K562 (cell line): ENCODE results near the gene NRP1. TPM values are rescaled to one million over a fixed set of nuclear protein-coding genes. Genes with fewer than 3 reads are reported as not detected.

Source experiments
- ATAC-seq: fragments of 200-7000 bp; cut with Tn5 transposase; 3 replicates; pipeline ENCODE4 v1.9.1; 2020; ENCODE audit warnings: moderate library complexity
- BruUV-seq: library from RNA; stranded (reverse); fragments of 400-500 nt; replicated peaks from 2 replicates; lab custom pipeline; 2021; lab: Mats Ljungman, UMichigan
- CTCF ChIA-PET: fragments of 300-600 bp; formaldehyde crosslinking; extraction: SDS; loops from one replicate; lab custom pipeline; 2021; ENCODE audit warnings: low intra/inter-chr PET ratio; lab: Yijun Ruan, JAX
- POLR2A ChIA-PET: fragments of 300-600, 350-650 bp; sonication (Branson Sonifier 250); formaldehyde crosslinking; extraction: SDS; loops from one replicate; lab custom pipeline; 2021; ENCODE audit warnings: antibody characterized with exemption, inconsistent platforms; lab: Yijun Ruan, JAX
- DNase-seq, 4 experiments: peaks; one replicate each; pipeline versions ENCODE4 v3.0.0 to v3.0.0-alpha.2; 2011 to 2018; ENCODE audit warnings: low spot score in 3 of 4, mixed read lengths in 3 of 4; ENCODE audit errors: extremely low read depth in 1 of 4
- FAIRE-seq: peaks from 2 replicates; lab custom pipeline; 2011; peaks lifted over from hg19 to GRCh38; lab: Jason Lieb, UNC
- H2AFZ ChIP-seq: 2 replicates; pipeline ENCODE4 v1.6.0; 2011; ENCODE audit warnings: low read depth, low read length, control low read depth, inconsistent platforms
- H3K27ac ChIP-seq: fragments of 200-600 bp; 3 replicates; pipeline ENCODE4 v1.8.0; 2011; ENCODE audit warnings: low read depth, mild to moderate bottlenecking, control low read depth, inconsistent platforms, low read length, moderate library complexity, mixed read lengths; ENCODE audit errors: extremely low read depth
- H3K27me3 ChIP-seq, 2 experiments: fragments of 300-600 bp in 1 of 2; 2 replicates in 1 of 2; 3 replicates in 1 of 2; pipeline versions ENCODE4 v1.6.0 to v1.8.0; 2011; ENCODE audit warnings: inconsistent platforms in 2 of 2, low read length in 2 of 2, mild to moderate bottlenecking in 1 of 2, mixed read lengths in 1 of 2, moderate library complexity in 1 of 2; ENCODE audit not compliant: control insufficient read depth in 2 of 2, insufficient read depth in 2 of 2
- H3K36me3 ChIP-seq: fragments of 300-600 bp; 3 replicates; pipeline ENCODE4 v1.8.0; 2011; ENCODE audit warnings: mild to moderate bottlenecking, low read length, inconsistent platforms; ENCODE audit not compliant: control insufficient read depth, insufficient read depth
- H3K4me1 ChIP-seq, 2 experiments: fragments of 200-600 bp in 1 of 2; replicated peaks in 1 of 2; 2 replicates in 1 of 2; 3 replicates in 1 of 2; pipeline versions ENCODE4 v1.5.1 to v1.8.0; 2011; ENCODE audit warnings: inconsistent platforms in 2 of 2, low read length in 2 of 2, mild to moderate bottlenecking in 1 of 2, mixed read lengths in 1 of 2, moderate library complexity in 1 of 2; ENCODE audit not compliant: control insufficient read depth in 2 of 2, insufficient read depth in 2 of 2
- H3K4me2 ChIP-seq: 2 replicates; pipeline ENCODE4 v1.6.1; 2011; ENCODE audit warnings: low read length, control low read depth, inconsistent platforms, mixed read lengths; ENCODE audit not compliant: insufficient read depth
- H3K4me3 ChIP-seq: fragments of 200-600 bp; sonication (generic), shearing (Covaris generic); 2 replicates; pipeline ENCODE4 v1.5.1; 2016; ENCODE audit warnings: control low read depth, inconsistent platforms
- H3K79me2 ChIP-seq: fragments of 200-600 bp; 3 replicates; pipeline ENCODE4 v1.8.0; 2011; ENCODE audit warnings: low read length, inconsistent platforms; ENCODE audit not compliant: control insufficient read depth, insufficient read depth
- H3K9ac ChIP-seq, 2 experiments: 2 replicates each; pipeline versions ENCODE4 v1.6.0 to v1.6.1; 2011; ENCODE audit warnings: low read depth in 2 of 2, low read length in 2 of 2, control low read depth in 1 of 2, inconsistent platforms in 1 of 2, mild to moderate bottlenecking in 1 of 2, mixed read lengths in 1 of 2; ENCODE audit not compliant: insufficient read depth in 1 of 2
- H3K9me1 ChIP-seq: one replicate; pipeline ENCODE4 v1.6.0; 2011; ENCODE audit warnings: inconsistent platforms, mild to moderate bottlenecking, low read length, moderate library complexity; ENCODE audit not compliant: control insufficient read depth, insufficient read depth
- H3K9me3 ChIP-seq: replicated peaks from 2 replicates; pipeline ENCODE4 v1.5.1; 2011; ENCODE audit warnings: low read depth, low read length, inconsistent platforms; ENCODE audit not compliant: control insufficient read depth, insufficient read depth
- H4K20me1 ChIP-seq: replicated peaks from 2 replicates; pipeline ENCODE4 v1.6.1; 2011; ENCODE audit warnings: low read length, inconsistent platforms, mixed read lengths; ENCODE audit not compliant: control insufficient read depth, insufficient read depth
- ARNT ChIP-seq, 2 experiments: fragments of 450-650 bp; IDR thresholded peaks; 2 replicates each; pipeline ENCODE4 v1.6.1; 2016; ENCODE audit warnings: mild to moderate bottlenecking in 1 of 2
- BACH1 ChIP-seq: fragments of 200-800 bp; sonication (Bioruptor generic); IDR thresholded peaks from 2 replicates; pipeline ENCODE4 v1.6.1; 2016; ENCODE audit warnings: missing genetic modification characterization, missing compliant biosample characterization
- KDM2B ChIP-seq: fragments of 250-450 bp; sonication (Bioruptor Pico); IDR thresholded peaks from 2 replicates; pipeline ENCODE4 v1.8.0; 2021; ENCODE audit warnings: mild to moderate bottlenecking, moderate library complexity
- KLF1 ChIP-seq: fragments of 450-650 bp; IDR thresholded peaks from 2 replicates; pipeline ENCODE4 v1.6.1; 2016; ENCODE audit warnings: missing genetic modification characterization, missing compliant biosample characterization
- NCOA6 ChIP-seq: fragments of 450-650 bp; IDR thresholded peaks from 2 replicates; pipeline ENCODE4 v1.6.1; 2017; ENCODE audit warnings: mild to moderate bottlenecking
- SNIP1 ChIP-seq: fragments of 450-650 bp; IDR thresholded peaks from 2 replicates; pipeline ENCODE4 v1.7.1; 2017; ENCODE audit warnings: low read depth, mild to moderate bottlenecking
- ZFP30 ChIP-seq: fragments of 250-450 bp; sonication (Bioruptor Pico); IDR thresholded peaks from 2 replicates; pipeline ENCODE4 v1.8.0; 2022; ENCODE audit warnings: moderate library complexity, mild to moderate bottlenecking, inconsistent platforms, borderline replicate concordance
- ZNF431 ChIP-seq: sonication (generic); formaldehyde crosslinking; IDR thresholded peaks from 2 replicates; pipeline ENCODE4 v1.8.0; 2022; ENCODE audit warnings: mild to moderate bottlenecking, missing genetic modification reagents
- ZNF655 ChIP-seq: fragments of 250-450 bp; sonication (Bioruptor Pico); IDR thresholded peaks from 2 replicates; pipeline ENCODE4 v1.5.0; 2021
- in situ Hi-C: fragments of 300-500 bp; cut with MboI; formaldehyde crosslinking; loops from 4 replicates; pipeline ENCODE4 v1.15.0; 2018; ENCODE audit warnings: inconsistent platforms, mixed read lengths
- intact Hi-C: fragments of 100-400 bp; cut with micrococcal nuclease; formaldehyde crosslinking; loops from 2 replicates; pipeline ENCODE4 v1.14.2; 2022
- polyA plus RNA-seq, 8 experiments: library from polyadenylated mRNA; depleted of rRNA in 4 of 8; stranded (reverse) in 5 of 8; unstranded in 3 of 8; fragments of >200 nt; fragmentation: Nextera tagmentation in 2 of 8; fragmentation: Illumina TruSeq in 1 of 8; extraction: Ambion mirVana in 2 of 8; extraction: Trizol in 1 of 8; gene quantifications; 2 replicates each; pipeline versions ENCODE4 v1.2.1 to v1.2.3, GENCODE V29; 2011 to 2014; ENCODE audit warnings: inconsistent platforms in 1 of 8, missing spikeins in 1 of 8
- total RNA-seq, 7 experiments: library from RNA; depleted of rRNA in 6 of 7; stranded (reverse); fragments of >200 nt in 6 of 7; fragmentation: Illumina TruSeq in 2 of 7; extraction: Trizol in 2 of 7; gene quantifications; 2 replicates each; pipeline versions ENCODE4 v1.2.1 to v1.2.3, GENCODE V29; 2011 to 2021; ENCODE audit warnings: low replicate concordance in 1 of 7

NRP1 gene
- total and polyA plus RNA-seq, 9 of the 15 experiments (the other 6 are each of a cell fraction or from before 2014, with no cell fraction given): 0.01 to 0.38 (median 0.04) TPM; not detected in 5

- no peaks in the 10 kb centered on the region for H3K36me3 ChIP-seq
- in situ Hi-C loops (no loop called here), intact Hi-C loops (loop anchor here (5.0 kb wide), 1 partner anchor 336 kb away; no protein-coding TSS in a partner anchor)
- no peak overlapping the region for H3K4me3 ChIP-seq
- no TSS peak for BruUV-seq
- POLR2A ChIA-PET: no interaction called here
- no peaks in the 10 kb centered on the region for H3K9me3 ChIP-seq
- H3K4me2 ChIP-seq: no peak overlapping the region
- no peak for ATAC-seq
- H2AFZ ChIP-seq: no peak overlapping the region
- peaks cover 4 to 25% of the 10 kb centered on the region in 2 experiments; a peak in 3 of 5 replicates for H3K27me3 ChIP-seq
- no peak for DNase-seq
- H3K79me2 ChIP-seq: no peaks in the 10 kb centered on the region
- H3K9me1 ChIP-seq: no peaks in the 10 kb centered on the region
- CTCF ChIA-PET: no interaction called here
- TF ChIP-seq KDM2B (no peak), KLF1 (tag) (no peak), BACH1 (tag) (no peak), ZFP30 (CRISPR knock-in tag) (no peak), SNIP1 (no peak), ARNT (IDR thresholded peaks at IDR 0.05) (no peak), ZNF655 (CRISPR knock-in tag) (no peak), NCOA6 (no peak), ZNF431 (CRISPR knock-in tag) (no peak)
- H3K27ac ChIP-seq: no peak overlapping the region
- no peaks in the 10 kb centered on the region for H3K4me1 ChIP-seq
- no peak for FAIRE-seq
- no peaks in the 10 kb centered on the region for H4K20me1 ChIP-seq
- H3K9ac ChIP-seq: no peak overlapping the region
These were observed 200.9 kb downstream of the NRP1 start for GRCh38 chr10:33133557-33133956.
